Stimulated activated CD4-positive, alpha-beta T cell treated with anti-CD3 and anti-CD28 coated beads, Interleukin-4, amount 100 ng/mL, for 1 hour (primary cell): ENCODE measurements around the gene TTC4.

Source experiments
- DNase-seq: peaks from one replicate; pipeline ENCODE4 v3.0.0-alpha.2; 2020

TTC4 gene

GRCh38 chr1:54705153-54705552 lies 10.5 kb upstream of the TTC4 start:
- no peak for DNase-seq

- no peak for DNase-seq
Observed at GRCh38 chr1:54706419-54706818, 9.2 kb upstream of the TTC4 start.

GRCh38 chr1:54708385-54708784 lies 7.3 kb upstream of the TTC4 start:
- DNase-seq = no peak

- no peak for DNase-seq
Observed at GRCh38 chr1:54709547-54710292, 5.9 kb upstream of the TTC4 start.

- DNase-seq = no peak
Observed at GRCh38 chr1:54710434-54710833, 5.2 kb upstream of the TTC4 start.

- DNase-seq = no peak
Observed at GRCh38 chr1:54710841-54711240, 4.8 kb upstream of the TTC4 start.

GRCh38 chr1:54711536-54711935 lies 4.1 kb upstream of the TTC4 start:
- DNase-seq = no peak

- DNase-seq = no peak
Observed at GRCh38 chr1:54714881-54715492, 674 bp upstream of the TTC4 start.

GRCh38 chr1:54716299-54717047 lies 812 bp downstream of the TTC4 start:
- no peak for DNase-seq

- no peak for DNase-seq
Observed at GRCh38 chr1:54721719-54722118, 6.1 kb downstream of the TTC4 start.

- no peak for DNase-seq
Observed at GRCh38 chr1:54723985-54724384, 8.3 kb downstream of the TTC4 start.

- no peak for DNase-seq
Observed at GRCh38 chr1:54724771-54725170, 9.1 kb downstream of the TTC4 start.

- DNase-seq = no peak
Observed at GRCh38 chr1:54728027-54728426, 12.4 kb downstream of the TTC4 start.

GRCh38 chr1:54736685-54737084 lies 21.0 kb downstream of the TTC4 start:
- DNase-seq = no peak

- no peak for DNase-seq
Observed at GRCh38 chr1:54738244-54738643, 22.6 kb downstream of the TTC4 start.

GRCh38 chr1:54741531-54741930 lies 25.9 kb downstream of the TTC4 start:
- no peak for DNase-seq

- DNase-seq = no peak
Observed at GRCh38 chr1:54742282-54742681, 26.6 kb downstream of the TTC4 start.

GRCh38 chr1:54743416-54744226 lies 28.0 kb downstream of the TTC4 start:
- no peak for DNase-seq

GRCh38 chr1:54744696-54745095 lies 29.0 kb downstream of the TTC4 start:
- no peak for DNase-seq

- no peak for DNase-seq
Observed at GRCh38 chr1:54745274-54745673, 29.6 kb downstream of the TTC4 start.

GRCh38 chr1:54745864-54746263 lies 30.2 kb downstream of the TTC4 start:
- DNase-seq = no peak

GRCh38 chr1:54748094-54748835 lies 32.6 kb downstream of the TTC4 start:
- DNase-seq = no peak
